Smooth muscle cell (in vitro differentiated cells): ENCODE results near the gene KXD1. TPM values are rescaled to one million over a fixed set of nuclear protein-coding genes. Genes with fewer than 3 reads are reported as not detected.

ENCODE experiments used
- DNase-seq: peaks from one replicate; lab custom pipeline; 2025; ENCODE audit not compliant: unreplicated experiment; lab: John Stamatoyannopoulos, UW
- H2AFZ ChIP-seq: fragments of 200-600 bp; sonication (generic); 2 replicates; pipeline ENCODE4 v1.6.0; 2016; ENCODE audit warnings: antibody characterized with exemption, low read depth, mild to moderate bottlenecking
- H3F3A ChIP-seq: fragments of 200-600 bp; sonication (generic); 2 replicates; pipeline ENCODE4 v1.6.0; 2017; ENCODE audit warnings: antibody characterized with exemption, low read depth
- H3K27ac ChIP-seq: fragments of 200-600 bp; sonication (generic); 2 replicates; pipeline ENCODE4 v1.5.1; 2016; ENCODE audit warnings: low read depth, mild to moderate bottlenecking
- H3K27me3 ChIP-seq: fragments of 200-600 bp; sonication (generic); 2 replicates; pipeline ENCODE4 v1.6.1; 2016; ENCODE audit warnings: low read depth, mild to moderate bottlenecking
- H3K36me3 ChIP-seq: fragments of 200-600 bp; sonication (generic); 2 replicates; pipeline ENCODE4 v1.5.1; 2016; ENCODE audit warnings: low read depth
- H3K4me1 ChIP-seq: fragments of 200-600 bp; sonication (generic); 2 replicates; pipeline ENCODE4 v1.5.1; 2016; ENCODE audit warnings: low read depth
- H3K4me2 ChIP-seq: fragments of 200-600 bp; sonication (generic); 2 replicates; pipeline ENCODE4 v1.6.0; 2016; ENCODE audit warnings: mild to moderate bottlenecking
- H3K4me3 ChIP-seq: fragments of 200-600 bp; sonication (generic); 2 replicates; pipeline ENCODE4 v1.5.1; 2016; ENCODE audit warnings: mild to moderate bottlenecking
- H3K79me2 ChIP-seq: fragments of 200-600 bp; sonication (generic); 2 replicates; pipeline ENCODE4 v1.6.0; 2016; ENCODE audit warnings: low read depth, mild to moderate bottlenecking
- H3K9ac ChIP-seq: fragments of 200-600 bp; sonication (generic); 2 replicates; pipeline ENCODE4 v1.6.0; 2016; ENCODE audit warnings: low read depth
- H3K9me3 ChIP-seq: fragments of 200-600 bp; sonication (generic); replicated peaks from 2 replicates; pipeline ENCODE4 v1.5.1; 2016; ENCODE audit warnings: low read depth
- H4K20me1 ChIP-seq: fragments of 200-600 bp; sonication (generic); 2 replicates; pipeline ENCODE4 v1.6.0; 2016; ENCODE audit warnings: low read depth
- WGBS: methylation state at CpG from one replicate; pipeline ENCODE4 v1.1.7; 2016; ENCODE audit warnings: low lambda C conversion rate; 5-methylcytosine and 5-hydroxymethylcytosine counted together
- polyA plus RNA-seq: library from polyadenylated mRNA; unstranded; fragments of >200 nt; fragmentation: Nextera tagmentation; extraction: Ambion mirVana; gene quantifications from 2 replicates; pipeline ENCODE4 v1.2.1, GENCODE V29; 2016
- total RNA-seq: library from RNA; depleted of rRNA; stranded (reverse); fragments of >200 nt; gene quantifications from 2 replicates; pipeline ENCODE4 v1.2.3, GENCODE V29; 2014
- TF ChIP-seq, protein P1 (sequence below): fragments of 200-600 bp; sonication (generic); IDR thresholded peaks from 2 replicates; pipeline ENCODE4 v1.5.1; 2017; ENCODE audit warnings: borderline replicate concordance, mild to moderate bottlenecking, antibody characterized with exemption; ENCODE audit not compliant: insufficient read depth, poor library complexity, severe bottlenecking

The KXD1 gene
- total and polyA plus RNA-seq, 2 experiments from 2014 or later, result 75.4 to 134 TPM

- no peak for DNase-seq
- Histone ChIP-seq H3K27ac (no peak overlapping the region), H3K27me3 (peaks cover 75% of the 10 kb centered on the region), H3K4me1 (peaks cover 54% of the 10 kb centered on the region), H3K9ac (no peak overlapping the region), H3K9me3 (no peaks in the 10 kb centered on the region), H3K4me3 (peak overlapping the region; percentile 45), H4K20me1 (peaks cover 20% of the 10 kb centered on the region), H3F3A (peaks cover 12% of the 10 kb centered on the region), H3K36me3 (no peaks in the 10 kb centered on the region), H3K79me2 (peaks cover 12% of the 10 kb centered on the region), H2AFZ (no peak overlapping the region), H3K4me2 (peak overlapping the region; percentile 91)
- TF ChIP-seq, protein P1, sequence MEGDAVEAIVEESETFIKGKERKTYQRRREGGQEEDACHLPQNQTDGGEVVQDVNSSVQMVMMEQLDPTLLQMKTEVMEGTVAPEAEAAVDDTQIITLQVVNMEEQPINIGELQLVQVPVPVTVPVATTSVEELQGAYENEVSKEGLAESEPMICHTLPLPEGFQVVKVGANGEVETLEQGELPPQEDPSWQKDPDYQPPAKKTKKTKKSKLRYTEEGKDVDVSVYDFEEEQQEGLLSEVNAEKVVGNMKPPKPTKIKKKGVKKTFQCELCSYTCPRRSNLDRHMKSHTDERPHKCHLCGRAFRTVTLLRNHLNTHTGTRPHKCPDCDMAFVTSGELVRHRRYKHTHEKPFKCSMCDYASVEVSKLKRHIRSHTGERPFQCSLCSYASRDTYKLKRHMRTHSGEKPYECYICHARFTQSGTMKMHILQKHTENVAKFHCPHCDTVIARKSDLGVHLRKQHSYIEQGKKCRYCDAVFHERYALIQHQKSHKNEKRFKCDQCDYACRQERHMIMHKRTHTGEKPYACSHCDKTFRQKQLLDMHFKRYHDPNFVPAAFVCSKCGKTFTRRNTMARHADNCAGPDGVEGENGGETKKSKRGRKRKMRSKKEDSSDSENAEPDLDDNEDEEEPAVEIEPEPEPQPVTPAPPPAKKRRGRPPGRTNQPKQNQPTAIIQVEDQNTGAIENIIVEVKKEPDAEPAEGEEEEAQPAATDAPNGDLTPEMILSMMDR, result no peak
- 50% methylated on average over 5 of the region's 5 CpGs for WGBS
Observed at GRCh38 chr19:18608102-18608804, 50.6 kb downstream of the KXD1 start.

DNA sequence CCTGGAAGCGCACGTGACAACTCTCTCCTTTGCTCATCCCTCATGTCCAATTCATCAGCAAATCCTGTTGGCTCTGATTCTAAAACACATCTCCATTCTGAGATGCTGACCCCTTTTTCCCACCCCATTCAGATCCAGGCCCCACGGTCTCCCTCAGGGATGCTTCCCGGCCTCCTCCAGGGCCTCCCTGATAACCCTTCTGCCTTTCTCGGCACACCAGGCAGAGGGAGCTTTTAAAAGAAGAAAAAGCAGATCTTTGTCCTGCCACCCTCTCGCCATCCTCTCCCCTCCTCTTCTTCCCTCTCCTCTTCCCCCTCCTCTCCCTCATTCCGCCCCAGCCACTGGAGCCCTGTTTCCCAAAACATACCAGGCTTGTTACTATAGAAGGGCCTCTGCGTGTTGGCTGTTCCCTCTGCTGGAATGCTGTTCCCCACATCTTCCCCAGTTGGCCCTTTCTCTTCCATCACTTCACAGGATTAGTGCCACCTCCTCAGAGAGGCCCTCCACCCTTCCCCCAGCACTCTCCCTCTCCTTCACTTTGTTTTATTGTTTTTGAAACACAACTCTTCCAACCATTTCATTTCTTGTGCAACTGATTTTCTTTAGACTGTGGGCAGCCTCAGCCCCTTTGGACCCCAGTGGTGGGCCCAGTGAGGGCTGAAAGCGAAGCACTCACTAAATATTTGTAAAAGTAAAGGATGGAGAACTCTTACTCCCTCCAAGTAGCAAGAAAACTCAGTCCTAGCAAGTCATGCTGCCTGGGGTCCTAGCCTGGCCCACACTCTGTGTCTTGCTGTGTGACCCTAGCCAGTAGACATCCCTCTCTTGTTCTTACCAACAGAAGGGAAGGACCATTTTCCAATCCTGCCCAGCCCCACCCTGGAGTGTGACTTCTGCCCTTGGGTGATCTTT, 51.4 kb downstream of the KXD1 start:
- peaks cover 14% of the 10 kb centered on the region for H4K20me1 ChIP-seq
- 56% methylated on average over 9 of the region's 9 CpGs for WGBS
- no peaks in the 10 kb centered on the region for H3K9me3 ChIP-seq

DNA sequence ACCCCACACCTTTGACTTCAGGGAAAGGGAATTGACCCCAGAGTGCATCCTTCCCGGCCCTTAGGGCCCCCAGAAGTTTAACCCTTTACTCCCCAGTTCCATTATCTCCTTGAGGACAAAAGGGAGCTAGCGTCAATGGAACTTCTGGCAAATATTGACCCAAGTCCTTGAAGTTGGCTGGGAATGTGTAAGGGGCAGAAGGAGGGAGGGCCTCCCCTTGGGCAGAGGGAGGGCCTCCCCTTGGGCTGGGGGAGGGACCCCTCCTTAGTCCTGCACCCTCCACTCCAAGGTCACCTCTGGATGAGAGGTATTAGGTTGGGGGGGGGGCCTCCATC, 52.0 kb downstream of the KXD1 start:
- Histone ChIP-seq H3K9me3 (no peaks in the 10 kb centered on the region), H3K27ac (no peak overlapping the region), H3K79me2 (peaks cover 4% of the 10 kb centered on the region), H3K4me2 (no peak overlapping the region), H4K20me1 (peaks cover 7% of the 10 kb centered on the region), H3F3A (peaks cover 4% of the 10 kb centered on the region), H3K36me3 (no peaks in the 10 kb centered on the region), H2AFZ (no peak overlapping the region), H3K4me1 (peaks cover 41% of the 10 kb centered on the region), H3K4me3 (no peak overlapping the region), H3K9ac (no peak overlapping the region), H3K27me3 (peaks cover 84% of the 10 kb centered on the region)
- 46% methylated on average over 2 of the region's 2 CpGs for WGBS
- DNase-seq, result no peak
- TF ChIP-seq, protein P1, result no peak

More for the DNA sequence above, 51.4 kb downstream of the KXD1 start:
- DNase-seq, result no peak
- Histone ChIP-seq H3K9ac (no peak overlapping the region), H3K27ac (no peak overlapping the region), H3K79me2 (peaks cover 9% of the 10 kb centered on the region), H3K4me3 (no peak overlapping the region), H3K4me1 (peaks cover 46% of the 10 kb centered on the region), H3K4me2 (no peak overlapping the region), H2AFZ (no peak overlapping the region), H3K27me3 (peaks cover 81% of the 10 kb centered on the region), H3K36me3 (no peaks in the 10 kb centered on the region), H3F3A (peaks cover 11% of the 10 kb centered on the region)
- TF ChIP-seq, protein P1, result no peak
